OCI-LY7 (cell line): Measurements from ENCODE around the gene CXCL14.

Experiments
- CTCF ChIP-seq: fragments of 200-600 bp; sonication (generic); conservative IDR thresholded peaks from 2 replicates; pipeline ENCODE4 v1.5.1; 2014; ENCODE audit warnings: mild to moderate bottlenecking, antibody characterized with exemption, low read length, moderate library complexity, mixed read lengths
- EZH2phosphoT487 ChIP-seq: fragments of 200-600 bp; sonication (generic); IDR thresholded peaks from 2 replicates; pipeline ENCODE4 v1.6.1; 2018; ENCODE audit warnings: low read depth, borderline replicate concordance, mild to moderate bottlenecking, mixed run types, antibody characterized with exemption, low read length, moderate library complexity, mixed read lengths

- TF ChIP-seq CTCF = no peak
- TF ChIP-seq EZH2phosphoT487 = no peak
Measured at GRCh38 chr5:135539430-135540005, 39.3 kb downstream of the CXCL14 start.
